Body of pancreas (tissue), 4 donors: Measurements from ENCODE around the gene PTPN5. TPM values are rescaled to one million over a fixed set of nuclear protein-coding genes. Genes with fewer than 3 reads are reported as not detected.

Source experiments
- ATAC-seq: fragments of 150-250 bp; one replicate; pipeline ENCODE4 v1.9.1; 2016
- DNase-seq, 4 donors: peaks; one replicate each; pipeline ENCODE4 v3.0.0-alpha.2; 2019
- H3K27ac ChIP-seq, 4 donors: fragments of 200-600 bp; sonication (generic); 1 replicate in 3 of 4; 2 replicates in 1 of 4; pipeline versions ENCODE4 v1.5.1 to v1.6.1; 2016 to 2019; ENCODE audit warnings: mild to moderate bottlenecking in 1 of 4, mixed read lengths in 1 of 4, moderate library complexity in 1 of 4
- H3K27me3 ChIP-seq, 2 donors: fragments of 200-600 bp; sonication (generic); one replicate each; pipeline ENCODE4 v1.6.0; 2016; ENCODE audit warnings: mild to moderate bottlenecking in 1 of 2
- H3K36me3 ChIP-seq, 2 donors: fragments of 200-600 bp; sonication (generic); replicated peaks in 1 of 2; 2 replicates each; pipeline ENCODE4 v1.5.1; 2016; ENCODE audit warnings: low read depth in 2 of 2; ENCODE audit not compliant: insufficient read depth in 1 of 2
- H3K4me1 ChIP-seq: fragments of 200-600 bp; sonication (generic); one replicate; pipeline ENCODE4 v1.6.0; 2016
- H3K4me3 ChIP-seq, 2 donors: fragments of 200-600 bp; sonication (generic); 1 replicate in 1 of 2; 2 replicates in 1 of 2; pipeline ENCODE4 v1.5.1; 2016 to 2019
- H3K9me3 ChIP-seq, 3 donors: fragments of 200-600 bp; sonication (generic); 1 replicate in 2 of 3; 2 replicates in 1 of 3; pipeline ENCODE4 v1.5.1; 2016
- POLR2A ChIP-seq, 3 donors: fragments of 450-650 bp; IDR thresholded peaks; one replicate each; pipeline ENCODE4 v1.6.1; 2016; ENCODE audit warnings: antibody characterized with exemption in 3 of 3, mild to moderate bottlenecking in 2 of 3
- WGBS, 2 donors: methylation state at CpG; one replicate each; pipeline ENCODE4 v1.1.5; 2017; 5-methylcytosine and 5-hydroxymethylcytosine counted together
- intact Hi-C: fragments of 100-400 bp; cut with DNase I; formaldehyde crosslinking; loops from one replicate; pipeline ENCODE4 v1.15.1; 2023
- total RNA-seq, 2 donors: library from RNA; depleted of rRNA; stranded (reverse); fragments of >200 nt; gene quantifications; one replicate each; pipeline ENCODE4 v1.1.0, GENCODE V29; 2016
- TF ChIP-seq, protein P1 (sequence below), 7 experiments: fragments of 450-650 bp in 4 of 7; fragments of 200-600 bp in 3 of 7; sonication (generic) in 3 of 7; IDR thresholded peaks; one replicate each; pipeline ENCODE4 v1.5.1; 2016 to 2019; ENCODE audit warnings: antibody characterized with exemption in 7 of 7

PTPN5 gene
- total RNA-seq, 2 donors from 2014 or later: 0.26 TPM; not detected in 1

DNA sequence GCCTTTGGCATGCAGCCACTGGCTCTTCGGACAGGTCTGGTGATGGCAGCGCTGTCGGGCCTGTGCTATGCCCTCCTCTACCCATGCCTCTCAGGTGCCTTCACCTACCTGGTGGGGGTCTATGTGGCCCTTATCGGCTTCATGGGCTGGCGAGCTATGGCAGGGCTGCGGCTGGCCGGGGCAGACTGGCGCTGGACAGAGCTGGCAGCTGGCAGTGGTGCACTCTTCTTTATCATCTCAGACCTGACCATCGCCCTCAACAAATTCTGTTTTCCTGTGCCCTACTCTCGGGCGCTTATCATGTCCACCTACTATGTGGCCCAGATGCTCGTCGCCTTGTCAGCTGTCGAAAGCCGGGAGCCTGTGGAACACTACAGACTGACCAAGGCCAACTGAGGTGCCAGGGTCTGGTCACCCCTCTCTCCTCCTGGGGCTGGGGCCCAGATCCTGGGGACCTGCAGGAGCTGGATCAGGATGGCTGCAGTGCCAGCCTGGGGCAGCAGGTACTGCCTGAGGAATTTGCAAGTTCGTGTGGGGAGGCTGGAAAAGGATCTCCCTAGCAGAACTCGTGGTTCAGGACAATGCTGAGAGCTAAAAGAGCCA, 89.9 kb downstream of the PTPN5 start:
- Histone ChIP-seq H3K9me3 (no peaks in the 10 kb centered on the region), H3K4me1 (peaks cover 42% of the 10 kb centered on the region), H3K36me3 (no peaks in the 10 kb centered on the region), H3K27me3 (no peaks in the 10 kb centered on the region), H3K27ac (no peak overlapping the region), H3K4me3 (no peak overlapping the region)
- intact Hi-C loops: no loop called here
- no peak for ATAC-seq
- TF ChIP-seq, protein P1, sequence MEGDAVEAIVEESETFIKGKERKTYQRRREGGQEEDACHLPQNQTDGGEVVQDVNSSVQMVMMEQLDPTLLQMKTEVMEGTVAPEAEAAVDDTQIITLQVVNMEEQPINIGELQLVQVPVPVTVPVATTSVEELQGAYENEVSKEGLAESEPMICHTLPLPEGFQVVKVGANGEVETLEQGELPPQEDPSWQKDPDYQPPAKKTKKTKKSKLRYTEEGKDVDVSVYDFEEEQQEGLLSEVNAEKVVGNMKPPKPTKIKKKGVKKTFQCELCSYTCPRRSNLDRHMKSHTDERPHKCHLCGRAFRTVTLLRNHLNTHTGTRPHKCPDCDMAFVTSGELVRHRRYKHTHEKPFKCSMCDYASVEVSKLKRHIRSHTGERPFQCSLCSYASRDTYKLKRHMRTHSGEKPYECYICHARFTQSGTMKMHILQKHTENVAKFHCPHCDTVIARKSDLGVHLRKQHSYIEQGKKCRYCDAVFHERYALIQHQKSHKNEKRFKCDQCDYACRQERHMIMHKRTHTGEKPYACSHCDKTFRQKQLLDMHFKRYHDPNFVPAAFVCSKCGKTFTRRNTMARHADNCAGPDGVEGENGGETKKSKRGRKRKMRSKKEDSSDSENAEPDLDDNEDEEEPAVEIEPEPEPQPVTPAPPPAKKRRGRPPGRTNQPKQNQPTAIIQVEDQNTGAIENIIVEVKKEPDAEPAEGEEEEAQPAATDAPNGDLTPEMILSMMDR (IDR thresholded peaks at IDR 0.05): no peak
- TF ChIP-seq POLR2A (IDR thresholded peaks at IDR 0.05): no peak
- no peak for DNase-seq
- WGBS, 2 donors: 89 to 98% methylated on average over 13 to 14 of the region's 17 CpGs

DNA sequence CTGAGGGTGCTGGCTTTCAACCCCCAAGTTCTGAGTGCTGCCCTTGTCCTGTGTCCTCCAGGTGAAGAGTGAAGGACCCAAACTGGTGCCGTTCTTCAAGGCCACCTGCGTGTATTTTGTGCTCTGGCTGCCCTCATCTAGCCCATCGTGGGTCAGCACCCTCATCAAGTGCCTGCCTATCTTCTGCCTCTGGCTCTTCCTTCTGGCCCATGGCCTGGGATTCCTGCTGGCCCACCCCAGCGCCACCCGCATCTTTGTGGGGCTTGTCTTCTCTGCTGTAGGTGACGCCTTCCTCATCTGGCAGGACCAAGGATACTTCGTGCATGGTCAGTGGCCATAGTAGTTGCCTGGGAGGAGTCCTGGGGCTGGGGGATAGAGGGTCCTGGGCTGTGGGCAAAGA, 90.7 kb downstream of the PTPN5 start:
- Histone ChIP-seq H3K27me3 (no peaks in the 10 kb centered on the region), H3K27ac (no peak overlapping the region), H3K36me3 (no peaks in the 10 kb centered on the region), H3K9me3 (no peaks in the 10 kb centered on the region), H3K4me3 (no peak overlapping the region), H3K4me1 (peaks cover 38% of the 10 kb centered on the region)
- TF ChIP-seq POLR2A (IDR thresholded peaks at IDR 0.05): no peak
- TF ChIP-seq, protein P1 (IDR thresholded peaks at IDR 0.05): no peak
- 92 to 93% methylated on average over 7 of the region's 7 CpGs for WGBS, 2 donors
- DNase-seq: no peak
- intact Hi-C loops: no loop called here
- ATAC-seq: no peak

DNA sequence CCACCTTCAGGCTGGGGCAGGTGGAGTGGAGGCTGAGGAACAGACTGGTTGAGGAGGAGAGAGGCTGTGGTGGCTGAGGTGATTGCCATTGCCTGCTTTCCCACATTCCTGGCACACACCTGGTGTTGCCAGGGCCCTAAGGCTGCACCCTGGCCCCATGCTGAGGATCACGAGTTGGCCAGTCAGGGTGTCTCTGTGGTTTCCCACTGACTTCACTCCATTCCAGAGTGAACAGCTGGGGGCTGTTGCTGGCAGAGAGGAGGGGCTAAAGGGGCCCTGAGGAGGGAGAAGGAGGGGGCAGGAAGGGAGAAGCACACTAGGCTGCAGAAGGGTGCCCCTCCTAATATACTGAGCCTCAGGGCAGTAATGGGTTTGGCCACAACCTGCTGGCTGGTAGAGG, 91.2 kb downstream of the PTPN5 start:
- 50% methylated on average over 1 of the region's 1 CpG for WGBS, 2 donors
- H3K27ac ChIP-seq: no peak overlapping the region
- intact Hi-C loops: no loop called here

DNA sequence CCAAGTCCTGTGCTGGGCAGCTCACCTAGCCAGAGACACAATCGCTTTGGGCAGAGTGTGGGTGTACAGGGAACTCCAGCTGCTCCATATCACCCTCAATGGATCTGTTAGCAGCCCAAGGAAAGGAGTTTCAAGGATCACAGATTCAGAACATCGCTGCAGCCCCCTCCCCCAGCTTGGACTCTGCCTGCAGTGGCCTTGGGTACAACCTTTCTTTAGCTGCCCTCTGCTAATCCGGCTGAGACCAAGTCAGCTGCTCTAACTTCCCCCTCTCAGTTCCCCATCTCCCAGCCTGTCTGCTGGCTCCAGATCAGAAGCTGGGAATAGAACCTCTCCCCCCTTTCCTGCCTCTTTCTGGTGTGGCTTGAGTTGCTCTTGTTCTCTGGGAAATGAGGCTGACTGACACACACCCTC, 91.7 kb downstream of the PTPN5 start:
- peak overlapping the region in 1 of 4 donors; percentile 77 for H3K27ac ChIP-seq
- 14 to 34% methylated on average over 3 of the region's 3 CpGs for WGBS, 2 donors
- no peaks in the 10 kb centered on the region for H3K36me3 ChIP-seq
- DNase-seq (peak in 1 of 4 donors; percentile 55), ATAC-seq (no peak)
- TF ChIP-seq, protein P1 (IDR thresholded peaks at IDR 0.05): no peak
- TF ChIP-seq POLR2A (IDR thresholded peaks at IDR 0.05): peak in 1 of 3 donors; percentile 13
- intact Hi-C loops: no loop called here
- H3K4me1 ChIP-seq: peaks cover 28% of the 10 kb centered on the region
- H3K4me3 ChIP-seq: no peak overlapping the region
- H3K27me3 ChIP-seq: no peaks in the 10 kb centered on the region
- no peaks in the 10 kb centered on the region for H3K9me3 ChIP-seq

More for the DNA sequence above, 91.2 kb downstream of the PTPN5 start:
- no peaks in the 10 kb centered on the region for H3K27me3 ChIP-seq
- no peaks in the 10 kb centered on the region for H3K9me3 ChIP-seq
- DNase-seq: no peak
- H3K4me1 ChIP-seq: peaks cover 33% of the 10 kb centered on the region
- no peak for ATAC-seq
- TF ChIP-seq POLR2A (IDR thresholded peaks at IDR 0.05): no peak
- TF ChIP-seq, protein P1 (IDR thresholded peaks at IDR 0.05): no peak
- no peaks in the 10 kb centered on the region for H3K36me3 ChIP-seq
- no peak overlapping the region for H3K4me3 ChIP-seq

GRCh38 chr11:18699269-18699596, 92.4 kb downstream of the PTPN5 start:
- H3K4me1 ChIP-seq: peaks cover 22% of the 10 kb centered on the region
- WGBS, 2 donors: 17% methylated on average over 9 of the region's 9 CpGs
- no peak for ATAC-seq
- H3K9me3 ChIP-seq: no peaks in the 10 kb centered on the region
- H3K36me3 ChIP-seq: no peaks in the 10 kb centered on the region
- peak overlapping the region; percentile 33 to 53 for H3K4me3 ChIP-seq
- H3K27me3 ChIP-seq: no peaks in the 10 kb centered on the region
- DNase-seq: no peak
- intact Hi-C loops: no loop called here
- H3K27ac ChIP-seq: peak overlapping the region in 3 of 4 donors; percentile 74 to 80 (median 77)
- TF ChIP-seq, protein P1 (IDR thresholded peaks at IDR 0.05): no peak
- TF ChIP-seq POLR2A (IDR thresholded peaks at IDR 0.05): no peak
